ENCODE results near the gene SLC9C1.

Gene SLC9C1

GRCh38 chr3:112101916-112102315 lies 192.1 kb downstream of the SLC9C1 start:
- H2AFZ ChIP-seq (ENCODE audit: low read depth): no peak overlapping the region
- no peak overlapping the region for H3K4me2 ChIP-seq
- H3K36me3 ChIP-seq (ENCODE audit: insufficient read depth): no peaks in the 10 kb centered on the region
- no peak overlapping the region for H3K27ac ChIP-seq
- no peaks in the 10 kb centered on the region for H4K20me1 ChIP-seq (ENCODE audit: insufficient read depth)
- no peak overlapping the region for H3K9ac ChIP-seq
- TF ChIP-seq CTCF (conservative IDR thresholded peaks at IDR 0.05; ENCODE audit: low read depth, low read length): no peak
- no peak overlapping the region for H3K4me3 ChIP-seq (IDR thresholded peaks at IDR 0.05; ENCODE audit: insufficient read depth, low read depth, low read length)
- H3K27me3 ChIP-seq (ENCODE audit: insufficient read depth, low read depth): no peaks in the 10 kb centered on the region
- H3K79me2 ChIP-seq (ENCODE audit: insufficient read depth, low read depth): no peaks in the 10 kb centered on the region
- peaks cover 9% of the 10 kb centered on the region for H3K4me1 ChIP-seq (ENCODE audit: low read depth, poor library complexity, severe bottlenecking)

GRCh38 chr3:112097378-112097777 lies 196.6 kb downstream of the SLC9C1 start:
- no peaks in the 10 kb centered on the region for H3K27me3 ChIP-seq (ENCODE audit: insufficient read depth, low read depth)
- H3K4me2 ChIP-seq: no peak overlapping the region; the same call in 1 of the 2 replicates
- H4K20me1 ChIP-seq (ENCODE audit: insufficient read depth): no peaks in the 10 kb centered on the region
- no peak overlapping the region for H3K27ac ChIP-seq
- no peak overlapping the region for H3K9ac ChIP-seq
- no peaks in the 10 kb centered on the region for H3K36me3 ChIP-seq (ENCODE audit: insufficient read depth)
- no peaks in the 10 kb centered on the region for H3K79me2 ChIP-seq (ENCODE audit: insufficient read depth, low read depth)
- no peak overlapping the region for H2AFZ ChIP-seq (ENCODE audit: low read depth)
- H3K4me1 ChIP-seq (ENCODE audit: low read depth, poor library complexity, severe bottlenecking): peaks cover 22% of the 10 kb centered on the region
- H3K4me3 ChIP-seq (IDR thresholded peaks at IDR 0.05; ENCODE audit: insufficient read depth, low read depth, low read length): no peak overlapping the region
- no peak for TF ChIP-seq CTCF (conservative IDR thresholded peaks at IDR 0.05; ENCODE audit: low read depth, low read length)

- H3K4me3 ChIP-seq (IDR thresholded peaks at IDR 0.05; ENCODE audit: insufficient read depth, low read depth, low read length): no peak overlapping the region
- no peak overlapping the region for H3K4me2 ChIP-seq
- no peaks in the 10 kb centered on the region for H3K27me3 ChIP-seq (ENCODE audit: insufficient read depth, low read depth)
- H3K27ac ChIP-seq: no peak overlapping the region
- H3K9ac ChIP-seq: no peak overlapping the region
- no peaks in the 10 kb centered on the region for H4K20me1 ChIP-seq (ENCODE audit: insufficient read depth)
- peaks cover 34% of the 10 kb centered on the region for H3K4me1 ChIP-seq (ENCODE audit: low read depth, poor library complexity, severe bottlenecking)
- H3K36me3 ChIP-seq (ENCODE audit: insufficient read depth): no peaks in the 10 kb centered on the region
- no peaks in the 10 kb centered on the region for H3K79me2 ChIP-seq (ENCODE audit: insufficient read depth, low read depth)
- no peak overlapping the region for H2AFZ ChIP-seq (ENCODE audit: low read depth)
- no peak for TF ChIP-seq CTCF (conservative IDR thresholded peaks at IDR 0.05; ENCODE audit: low read depth, low read length)
Observed at GRCh38 chr3:112096176-112096575, 197.8 kb downstream of the SLC9C1 start.

GRCh38 chr3:112095731-112096130 lies 198.3 kb downstream of the SLC9C1 start:
- Histone ChIP-seq H3K79me2 (ENCODE audit: insufficient read depth, low read depth) (no peaks in the 10 kb centered on the region), H4K20me1 (ENCODE audit: insufficient read depth) (no peaks in the 10 kb centered on the region), H3K27me3 (ENCODE audit: insufficient read depth, low read depth) (no peaks in the 10 kb centered on the region), H3K27ac (no peak overlapping the region), H3K36me3 (ENCODE audit: insufficient read depth) (no peaks in the 10 kb centered on the region), H3K4me3 (IDR thresholded peaks at IDR 0.05; ENCODE audit: insufficient read depth, low read depth, low read length) (no peak overlapping the region), H3K9ac (no peak overlapping the region), H2AFZ (ENCODE audit: low read depth) (no peak overlapping the region), H3K4me2 (no peak overlapping the region), H3K4me1 (ENCODE audit: low read depth, poor library complexity, severe bottlenecking) (peaks cover 38% of the 10 kb centered on the region)
- no peak for TF ChIP-seq CTCF (conservative IDR thresholded peaks at IDR 0.05; ENCODE audit: low read depth, low read length)

All from KMS-11 (cell line).